Parathyroid adenoma (tissue), 2 donors: ENCODE measurements around the gene LIM2.

ENCODE experiments used
- H2AFZ ChIP-seq: fragments of 300-600 bp; sonication (generic); one replicate; pipeline ENCODE4 v1.7.0; 2017; ENCODE audit warnings: antibody characterized with exemption, mild to moderate bottlenecking
- H3K27ac ChIP-seq: fragments of 300-600 bp; sonication (generic); one replicate; pipeline ENCODE4 v1.7.0; 2017
- H3K27me3 ChIP-seq: fragments of 300-600 bp; sonication (generic); one replicate; pipeline ENCODE4 v1.7.0; 2017; ENCODE audit warnings: low read length; ENCODE audit not compliant: control insufficient read depth, insufficient read depth
- H3K36me3 ChIP-seq: fragments of 300-600 bp; sonication (generic); one replicate; pipeline ENCODE4 v1.7.0; 2017; ENCODE audit warnings: low read length; ENCODE audit not compliant: control insufficient read depth, insufficient read depth
- H3K4me1 ChIP-seq: fragments of 300-600 bp; sonication (generic); one replicate; pipeline ENCODE4 v1.7.0; 2017; ENCODE audit warnings: control low read depth
- H3K4me2 ChIP-seq: fragments of 300-600 bp; sonication (generic); one replicate; pipeline ENCODE4 v1.7.0; 2017; ENCODE audit warnings: low read length
- H3K4me3 ChIP-seq: fragments of 300-600 bp; sonication (generic); one replicate; pipeline ENCODE4 v1.7.0; 2017; ENCODE audit warnings: low read depth, low read length
- H3K79me2 ChIP-seq: fragments of 300-600 bp; sonication (generic); one replicate; pipeline ENCODE4 v1.7.0; 2017; ENCODE audit warnings: control low read depth
- H3K9ac ChIP-seq: fragments of 300-600 bp; sonication (generic); one replicate; pipeline ENCODE4 v1.7.0; 2017; ENCODE audit warnings: mild to moderate bottlenecking
- H3K9me3 ChIP-seq: fragments of 300-600 bp; sonication (generic); one replicate; pipeline ENCODE4 v1.7.0; 2017; ENCODE audit warnings: low read length; ENCODE audit not compliant: control insufficient read depth
- CTCF ChIP-seq: fragments of 300-600 bp; sonication (generic); IDR thresholded peaks from one replicate; pipeline ENCODE4 v1.7.0; 2017; ENCODE audit warnings: antibody characterized with exemption, mild to moderate bottlenecking
- donor health status: primary hyperparathyroidism.

Gene LIM2

GRCh38 chr19:51331193-51331592 is 56.6 kb downstream of the LIM2 start:
- no peak for TF ChIP-seq CTCF
- H3K27ac ChIP-seq: no peak overlapping the region
- no peak overlapping the region for H3K9ac ChIP-seq
- no peak overlapping the region for H3K4me3 ChIP-seq
- no peak overlapping the region for H2AFZ ChIP-seq
- H3K4me1 ChIP-seq: no peaks in the 10 kb centered on the region
- no peaks in the 10 kb centered on the region for H3K27me3 ChIP-seq
- no peaks in the 10 kb centered on the region for H3K36me3 ChIP-seq
- H3K4me2 ChIP-seq: no peak overlapping the region
- H3K79me2 ChIP-seq: no peaks in the 10 kb centered on the region
- H3K9me3 ChIP-seq: no peaks in the 10 kb centered on the region

GRCh38 chr19:51330366-51330765 is 57.4 kb downstream of the LIM2 start:
- no peak for TF ChIP-seq CTCF
- Histone ChIP-seq H3K27ac (no peak overlapping the region), H3K79me2 (no peaks in the 10 kb centered on the region), H3K4me2 (no peak overlapping the region), H3K4me1 (no peaks in the 10 kb centered on the region), H3K27me3 (no peaks in the 10 kb centered on the region), H3K9me3 (no peaks in the 10 kb centered on the region), H3K4me3 (no peak overlapping the region), H3K9ac (no peak overlapping the region), H2AFZ (no peak overlapping the region), H3K36me3 (no peaks in the 10 kb centered on the region)
